Stimulated activated naive CD8-positive, alpha-beta T cell treated with anti-CD3 and anti-CD28 coated beads, Interleukin-15, amount 100 ng/mL, for 72 hours (primary cell): ENCODE data around the gene TEX44.

ENCODE experiments used
- ATAC-seq: fragments of 150-1000 bp; cut with Tn5 transposase; 2 replicates; pipeline ENCODE4 v1.10.0; 2021; ENCODE audit warnings: mild to moderate bottlenecking, moderate library complexity
- DNase-seq, 2 donors: peaks; one replicate each; pipeline ENCODE4 v3.0.0; 2021 to 2022
- H3K27ac Mint-ChIP-seq, 2 donors: one replicate each; pipeline ENCODE4 v1.8.0; 2022; ENCODE audit warnings: mild to moderate bottlenecking in 2 of 2, mixed read lengths in 2 of 2, moderate library complexity in 2 of 2
- H3K27me3 Mint-ChIP-seq: one replicate; pipeline ENCODE4 v1.8.0; 2022; ENCODE audit warnings: mixed read lengths
- H3K4me1 Mint-ChIP-seq: one replicate; pipeline ENCODE4 v1.8.0; 2022; ENCODE audit warnings: mild to moderate bottlenecking, mixed read lengths
- H3K4me3 Mint-ChIP-seq, 2 donors: one replicate each; pipeline ENCODE4 v1.8.0; 2022; ENCODE audit warnings: mild to moderate bottlenecking in 2 of 2, mixed read lengths in 2 of 2, moderate library complexity in 1 of 2
- H3K9me3 Mint-ChIP-seq, 2 donors: one replicate each; pipeline ENCODE4 v1.8.0; 2022; ENCODE audit warnings: mixed read lengths in 2 of 2

The TEX44 gene

DNA sequence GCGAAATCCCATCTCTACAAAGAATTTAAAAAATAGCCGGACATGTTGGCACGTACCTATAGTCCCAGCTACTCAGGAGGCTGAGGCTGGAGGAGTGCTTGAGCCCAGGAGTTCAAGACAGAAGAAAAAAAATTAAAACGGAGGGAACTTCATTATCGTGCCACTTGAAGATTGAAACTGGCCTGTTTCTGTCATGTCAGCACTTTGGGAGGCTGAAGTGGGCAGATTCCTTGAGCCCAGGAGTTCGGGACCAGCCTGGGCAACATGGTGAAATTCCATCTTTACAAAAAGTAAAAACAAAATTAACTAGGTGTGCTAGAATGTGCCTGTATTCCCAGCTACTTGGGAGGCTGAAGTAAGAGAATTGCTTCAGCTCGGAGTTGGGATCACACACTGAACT is 3.0 kb upstream of the TEX44 start:
- H3K4me1 Mint-ChIP-seq, result no peaks in the 10 kb centered on the region
- H3K9me3 Mint-ChIP-seq, result no peaks in the 10 kb centered on the region
- ATAC-seq, result no peak
- no peak for DNase-seq
- no peak overlapping the region for H3K4me3 Mint-ChIP-seq
- no peak overlapping the region for H3K27ac Mint-ChIP-seq
- no peaks in the 10 kb centered on the region for H3K27me3 Mint-ChIP-seq

DNA sequence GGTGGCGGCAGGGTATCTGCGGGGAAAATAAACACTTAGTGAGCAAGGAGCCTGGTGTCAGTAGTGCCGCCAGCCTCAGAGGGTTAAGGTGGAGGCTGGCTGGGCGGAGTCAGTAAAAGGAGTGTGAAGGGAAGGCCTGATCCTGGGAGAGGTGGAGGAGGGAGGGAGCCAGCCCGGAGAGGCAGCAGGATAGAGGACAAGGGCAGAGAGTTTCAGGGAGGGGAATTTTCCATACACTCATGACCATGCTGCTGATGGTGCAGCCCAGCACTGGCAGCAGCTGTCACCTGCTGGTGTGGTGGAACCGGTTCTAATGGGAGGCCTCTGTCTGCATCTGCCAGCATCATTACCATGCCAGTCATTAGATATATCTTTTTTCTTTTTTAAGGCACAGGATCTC is 2.0 kb upstream of the TEX44 start:
- DNase-seq (no peak), ATAC-seq (no peak)
- Mint-ChIP-seq H3K4me1 (no peaks in the 10 kb centered on the region), H3K27me3 (no peaks in the 10 kb centered on the region), H3K4me3 (no peak overlapping the region), H3K9me3 (no peaks in the 10 kb centered on the region), H3K27ac (no peak overlapping the region)

DNA sequence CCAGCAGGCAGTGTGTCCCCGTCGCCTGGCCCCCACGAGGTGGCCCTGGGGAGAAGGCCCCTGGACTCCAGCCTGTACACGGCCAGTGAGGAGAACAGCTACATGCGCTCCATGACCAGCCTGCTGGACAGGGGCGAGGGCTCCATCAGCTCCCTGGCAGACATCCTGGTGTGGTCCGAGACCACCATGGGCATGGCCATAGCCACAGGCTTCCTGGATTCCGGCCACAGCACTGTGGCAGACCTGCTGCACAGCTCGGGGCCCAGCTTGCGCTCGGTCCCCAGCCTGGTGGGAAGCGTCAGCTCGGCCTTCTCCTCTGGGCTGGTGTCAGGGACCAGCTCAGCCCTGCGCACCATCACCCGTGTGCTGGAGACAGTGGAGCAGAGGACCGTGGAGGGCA is 1.0 kb downstream of the TEX44 start:
- DNase-seq, result no peak
- no peak for ATAC-seq
- Mint-ChIP-seq H3K4me3 (no peak overlapping the region), H3K9me3 (no peaks in the 10 kb centered on the region), H3K27me3 (no peaks in the 10 kb centered on the region), H3K4me1 (no peaks in the 10 kb centered on the region), H3K27ac (no peak overlapping the region)

DNA sequence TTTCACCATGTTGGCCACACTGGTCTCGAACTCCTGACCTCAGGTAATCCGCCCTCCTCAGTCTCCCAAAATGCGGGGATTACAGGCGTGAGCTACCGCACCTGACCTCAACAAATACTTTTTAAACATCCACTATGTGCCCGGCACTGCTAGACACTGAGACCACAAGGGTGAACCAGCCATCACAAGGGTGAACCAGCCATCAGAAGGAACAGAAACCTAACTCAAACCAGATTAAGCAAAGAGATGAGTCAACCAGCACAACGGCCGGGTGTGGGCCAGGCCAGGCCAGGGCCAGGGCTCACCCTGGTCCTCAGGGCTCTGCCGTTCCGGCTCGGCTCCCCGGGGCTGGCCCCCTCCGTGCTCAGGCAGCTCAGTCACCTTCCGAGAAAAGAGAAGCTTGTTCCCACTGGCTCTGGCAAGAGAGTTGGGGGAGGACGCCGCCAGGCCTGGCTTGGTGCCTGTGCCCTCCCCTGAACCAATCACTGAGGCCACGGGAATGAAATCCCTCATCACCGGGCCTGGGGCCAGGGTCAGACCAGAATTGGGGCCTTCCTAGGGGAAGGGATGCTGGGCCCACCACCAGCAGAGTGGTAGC is 4.4 kb downstream of the TEX44 start:
- Mint-ChIP-seq H3K27me3 (no peaks in the 10 kb centered on the region), H3K9me3 (no peaks in the 10 kb centered on the region), H3K4me3 (no peak overlapping the region), H3K4me1 (no peaks in the 10 kb centered on the region), H3K27ac (no peak overlapping the region)
- no peak for DNase-seq
- ATAC-seq, result no peak

DNA sequence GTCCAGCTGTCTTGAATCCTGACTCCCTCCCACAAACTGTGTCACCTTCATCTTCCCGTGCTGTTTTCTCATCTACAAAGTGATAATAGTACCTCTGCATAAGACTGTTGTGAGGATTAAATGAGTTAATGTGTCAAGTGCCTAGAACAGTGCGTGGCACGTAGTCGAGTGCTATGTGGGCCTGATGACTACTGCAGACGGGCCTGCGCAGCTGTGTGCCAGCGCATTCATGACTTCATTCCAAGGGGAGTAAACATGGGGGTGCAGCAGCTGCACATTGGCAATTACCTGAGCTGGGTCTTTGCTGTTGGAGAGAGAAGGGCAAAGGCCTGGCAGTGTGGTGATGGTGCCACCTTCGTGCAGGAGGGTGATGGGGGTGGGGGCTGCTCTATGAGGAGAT is 5.0 kb downstream of the TEX44 start:
- no peak overlapping the region for H3K27ac Mint-ChIP-seq
- DNase-seq, result no peak
- H3K4me1 Mint-ChIP-seq, result no peaks in the 10 kb centered on the region
- no peak overlapping the region for H3K4me3 Mint-ChIP-seq
- no peaks in the 10 kb centered on the region for H3K9me3 Mint-ChIP-seq
- H3K27me3 Mint-ChIP-seq, result peaks cover under 1% of the 10 kb centered on the region
- no peak for ATAC-seq

DNA sequence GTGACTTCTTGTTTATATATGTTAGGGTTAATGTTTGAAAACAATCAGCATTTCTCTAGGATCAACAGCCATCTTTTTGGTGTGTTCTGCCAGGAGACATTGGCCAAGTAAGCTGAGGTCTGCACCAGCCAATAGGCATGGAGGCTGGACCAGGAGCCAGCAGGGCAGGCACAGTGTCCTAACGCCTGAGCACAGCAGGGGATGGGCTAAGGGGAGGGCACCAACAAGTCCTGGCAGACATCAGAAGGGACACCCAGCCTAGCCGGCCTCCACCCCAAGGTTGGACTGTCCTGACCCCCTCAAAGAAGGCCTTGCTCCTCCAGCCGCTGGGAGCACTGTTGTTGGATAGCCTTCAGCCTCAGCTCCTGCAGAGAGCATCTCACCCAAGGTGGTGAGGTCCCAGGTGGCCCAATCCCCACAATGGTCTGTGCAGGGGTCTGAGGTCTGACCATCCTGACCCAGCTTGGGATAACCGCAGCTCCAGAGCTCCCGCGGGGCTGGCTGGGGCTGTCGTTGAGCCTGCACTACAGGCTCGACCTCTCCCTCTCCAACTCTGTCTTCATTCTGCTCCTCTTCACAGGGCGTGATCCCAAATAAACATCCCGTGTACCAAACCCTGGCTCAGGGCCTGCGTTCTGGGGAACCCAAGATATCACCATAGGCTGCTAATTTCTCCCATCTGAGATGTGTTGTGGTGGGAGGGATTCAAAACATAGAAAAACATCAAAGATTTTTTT is 8.1 kb downstream of the TEX44 start:
- ATAC-seq (no peak), DNase-seq (no peak)
- H3K4me1 Mint-ChIP-seq, result peaks cover 14% of the 10 kb centered on the region
- no peak overlapping the region for H3K27ac Mint-ChIP-seq
- no peak overlapping the region for H3K4me3 Mint-ChIP-seq
- H3K9me3 Mint-ChIP-seq, result no peaks in the 10 kb centered on the region
- peaks cover 25% of the 10 kb centered on the region for H3K27me3 Mint-ChIP-seq

DNA sequence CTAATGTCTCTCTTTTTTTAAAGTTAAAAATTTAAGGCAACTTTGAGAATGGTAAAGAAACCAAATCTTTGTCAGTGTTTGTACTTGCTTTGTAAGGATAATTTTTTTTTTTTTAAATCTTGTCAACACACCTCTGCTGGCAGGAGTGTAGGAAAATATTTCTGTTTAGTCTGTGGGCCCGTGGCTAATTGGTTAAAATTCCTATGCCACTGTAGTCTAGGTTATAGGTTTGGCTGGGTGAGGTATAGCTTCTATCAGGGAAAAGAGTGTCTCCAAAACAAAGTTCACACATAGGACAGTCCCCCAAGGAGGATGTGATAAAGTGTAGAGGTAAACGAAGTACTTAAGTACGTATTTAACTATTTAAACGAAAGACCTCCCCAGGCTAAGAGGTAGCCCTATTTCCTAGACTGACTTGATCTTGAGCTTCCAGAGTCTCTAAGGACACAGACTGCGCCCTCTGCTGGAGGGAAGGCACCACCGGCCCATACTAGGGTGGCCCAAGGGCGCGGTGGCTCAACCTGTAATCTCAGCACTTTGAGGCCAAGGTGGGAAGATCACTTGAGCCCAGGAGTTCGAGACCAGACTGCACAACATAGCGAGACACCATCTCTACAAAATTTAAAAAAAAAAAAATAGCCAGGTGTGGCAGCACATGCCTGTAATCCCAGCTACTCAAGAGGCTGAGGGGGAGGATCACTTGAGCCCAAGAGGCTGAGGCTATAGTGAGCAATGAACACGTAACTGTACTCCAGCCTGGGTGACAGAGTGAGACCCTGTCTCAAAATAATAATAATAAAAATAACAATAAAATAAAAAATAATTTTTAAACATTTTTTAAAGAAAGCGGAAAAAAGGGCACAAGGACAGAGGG is 8.9 kb downstream of the TEX44 start:
- Mint-ChIP-seq H3K4me3 (no peak overlapping the region), H3K27ac (peak overlapping the region in 1 of 2 donors; percentile 61), H3K9me3 (no peaks in the 10 kb centered on the region), H3K4me1 (peaks cover 14% of the 10 kb centered on the region), H3K27me3 (peaks cover 31% of the 10 kb centered on the region)
- DNase-seq (peak; percentile 71 to 77), ATAC-seq (peak; percentile 78)

DNA sequence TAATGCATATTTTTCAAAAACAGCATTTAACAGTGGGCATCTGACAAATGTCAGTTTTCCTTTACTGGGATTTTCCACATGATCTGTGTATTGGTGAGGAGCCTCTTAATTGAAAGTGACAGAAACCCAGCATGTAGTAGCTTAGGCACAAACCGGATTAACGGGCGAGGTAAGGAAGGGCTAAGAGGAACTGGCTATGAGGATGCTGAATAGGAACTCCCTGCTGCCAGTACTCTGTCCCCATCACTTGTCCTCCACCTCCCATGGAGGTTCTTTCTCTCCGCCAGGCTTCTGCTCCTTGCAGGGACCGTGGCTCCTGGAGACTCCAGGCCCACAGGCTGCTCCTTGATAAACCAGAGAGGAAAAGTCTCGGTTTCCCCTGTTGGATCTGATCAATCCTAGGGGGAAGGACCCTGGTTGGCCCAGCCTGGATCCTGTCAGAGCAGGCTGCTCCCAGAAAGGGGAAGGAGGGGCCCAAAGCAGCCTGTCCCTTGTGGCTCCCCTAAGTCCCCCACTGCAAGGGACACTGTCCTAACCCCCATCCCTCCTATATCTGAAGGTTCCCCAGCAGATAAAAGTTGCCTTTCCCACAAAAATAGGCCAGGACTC is 10.3 kb downstream of the TEX44 start:
- Mint-ChIP-seq H3K4me1 (peaks cover 14% of the 10 kb centered on the region), H3K9me3 (no peaks in the 10 kb centered on the region), H3K4me3 (no peak overlapping the region), H3K27me3 (peaks cover 31% of the 10 kb centered on the region), H3K27ac (no peak overlapping the region)
- DNase-seq, result no peak
- no peak for ATAC-seq

DNA sequence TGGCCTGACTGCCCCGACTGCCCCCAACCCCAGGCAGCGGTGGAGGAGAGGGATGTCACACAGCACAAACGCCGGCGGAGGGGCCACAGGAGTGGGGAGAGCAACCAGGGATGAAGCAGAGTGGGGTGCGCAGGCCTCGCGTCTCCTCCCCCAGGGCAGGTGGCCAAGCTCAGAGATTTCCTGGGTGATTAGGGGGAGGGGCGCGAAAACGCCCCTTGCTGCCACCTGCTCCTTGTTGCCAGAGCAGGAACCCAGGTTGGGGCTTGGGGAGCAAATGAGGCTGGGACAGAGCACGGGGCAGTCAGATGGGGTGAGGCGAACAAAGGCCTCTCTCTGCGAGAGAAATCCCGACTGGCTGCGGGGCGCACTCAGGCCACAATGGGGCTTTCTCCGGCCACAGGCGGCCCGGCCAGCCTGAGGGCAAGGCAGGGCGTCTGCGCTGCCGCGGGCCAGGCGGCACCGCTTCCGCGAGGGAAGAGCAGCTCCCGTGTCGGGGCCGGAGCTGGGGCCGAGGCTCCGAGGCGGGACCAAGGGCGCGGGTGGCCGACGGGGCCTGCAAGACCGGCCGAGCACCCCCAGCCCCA is 11.5 kb downstream of the TEX44 start:
- ATAC-seq (peak; percentile 59), DNase-seq (peak; percentile 33)
- H3K9me3 Mint-ChIP-seq, result no peaks in the 10 kb centered on the region
- H3K27ac Mint-ChIP-seq, result peak overlapping the region in 1 of 2 donors; percentile 91
- H3K4me1 Mint-ChIP-seq, result peaks cover 14% of the 10 kb centered on the region
- peak overlapping the region; percentile 62 to 73 for H3K4me3 Mint-ChIP-seq
- peaks cover 31% of the 10 kb centered on the region for H3K27me3 Mint-ChIP-seq

DNA sequence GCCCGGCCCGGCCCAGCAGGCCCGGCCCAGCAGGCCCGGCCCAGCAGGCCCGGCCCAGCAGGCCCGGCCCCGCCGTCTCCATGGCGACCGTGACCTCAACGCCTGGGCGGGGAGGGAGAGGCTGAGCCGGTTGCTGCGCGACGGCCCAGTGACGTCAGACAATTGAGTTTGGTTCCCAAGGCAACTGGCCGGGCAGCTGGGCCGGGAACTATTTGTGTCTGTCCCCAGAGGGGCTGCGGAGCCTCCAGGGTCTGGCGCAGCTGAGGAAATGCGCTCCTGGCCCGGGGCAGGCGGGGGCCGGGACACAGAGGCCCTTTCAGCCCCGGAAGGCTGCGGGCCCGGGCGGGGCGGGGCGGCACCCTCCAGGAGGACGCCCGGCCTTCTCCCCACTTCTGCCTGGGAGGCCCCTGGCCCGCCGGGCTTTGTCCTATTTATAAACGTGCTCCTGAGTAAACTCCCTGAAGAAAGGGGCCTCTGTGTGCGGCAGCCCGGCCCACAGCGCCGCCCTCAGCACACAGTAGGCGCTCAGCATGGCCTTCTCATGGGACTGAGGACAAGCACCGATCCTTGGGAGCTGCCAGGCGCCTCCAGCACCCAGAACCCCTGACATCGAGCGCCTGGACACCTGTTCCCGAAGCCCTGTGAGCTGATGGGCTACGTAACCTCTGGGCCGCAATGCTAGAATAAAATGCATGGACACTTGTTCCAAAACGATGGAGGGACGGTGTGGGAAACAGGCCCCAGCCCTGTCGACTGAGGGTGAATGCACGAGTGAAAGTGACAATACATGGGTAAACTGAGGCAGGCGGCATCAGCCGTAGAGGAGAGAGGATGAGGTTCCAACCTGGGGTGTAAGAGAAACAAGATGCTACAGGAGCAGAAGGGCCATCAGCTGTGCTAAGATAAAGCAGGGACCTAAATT is 12.3 kb downstream of the TEX44 start:
- peak; percentile 84 for ATAC-seq

DNA sequence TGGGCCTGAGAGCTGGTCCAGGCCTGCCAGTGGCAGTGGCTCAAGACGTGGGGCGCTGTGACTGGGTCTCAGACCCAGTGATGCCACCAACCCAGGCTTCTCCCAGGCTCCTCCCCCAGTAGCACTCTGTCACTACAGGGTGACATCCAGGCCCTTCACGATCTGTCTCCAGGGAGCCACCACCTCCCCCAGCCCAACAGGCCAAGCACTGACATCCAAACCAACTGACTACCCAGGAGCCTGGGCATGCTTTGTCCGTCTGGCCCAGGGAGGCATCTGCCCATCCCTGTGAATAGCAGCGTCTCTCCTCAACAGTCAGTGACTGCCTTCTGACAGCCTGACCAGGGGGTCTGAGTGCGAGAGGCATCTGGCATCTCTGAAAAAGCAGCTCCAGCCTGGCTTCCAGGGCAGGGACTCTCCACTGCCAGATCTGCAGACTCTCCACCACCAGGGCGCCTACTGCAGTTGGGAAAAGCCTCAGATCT is 13.0 kb downstream of the TEX44 start:
- Mint-ChIP-seq H3K27me3 (peaks cover 31% of the 10 kb centered on the region), H3K4me3 (peak overlapping the region; percentile 52 to 62), H3K9me3 (no peaks in the 10 kb centered on the region), H3K4me1 (peaks cover 19% of the 10 kb centered on the region), H3K27ac (peak overlapping the region in 1 of 2 donors; percentile 85)
- no peak for DNase-seq
- no peak for ATAC-seq

More for the DNA sequence above, 12.3 kb downstream of the TEX44 start:
- Mint-ChIP-seq H3K27ac (peak overlapping the region; percentile 85 to 93), H3K9me3 (no peaks in the 10 kb centered on the region), H3K4me3 (peak overlapping the region; percentile 62 to 70), H3K27me3 (peaks cover 31% of the 10 kb centered on the region), H3K4me1 (peaks cover 14% of the 10 kb centered on the region)
- DNase-seq, result peak; percentile 82 to 92

DNA sequence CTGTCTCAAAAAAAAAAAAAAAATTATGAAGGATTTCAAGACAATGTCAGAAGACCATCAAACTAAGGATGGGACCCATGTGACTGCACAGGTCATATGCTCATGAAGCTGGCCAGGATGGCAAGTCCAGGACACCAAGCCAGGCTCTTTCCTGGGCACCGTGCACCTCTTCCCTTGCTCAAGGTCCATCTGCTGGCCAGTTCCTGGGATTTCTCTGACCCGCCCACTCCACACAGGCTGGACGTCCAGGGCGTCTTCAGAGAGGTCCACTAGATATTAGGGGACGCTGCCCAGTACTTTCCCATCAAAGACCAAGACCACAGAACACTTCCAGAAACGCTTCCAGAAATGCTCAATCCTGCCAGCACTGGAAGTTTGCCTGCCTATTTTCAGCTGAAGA is 14.3 kb downstream of the TEX44 start:
- Mint-ChIP-seq H3K4me1 (peaks cover 32% of the 10 kb centered on the region), H3K9me3 (no peaks in the 10 kb centered on the region), H3K27ac (no peak overlapping the region), H3K4me3 (no peak overlapping the region), H3K27me3 (peaks cover 31% of the 10 kb centered on the region)
- ATAC-seq (no peak), DNase-seq (no peak)

DNA sequence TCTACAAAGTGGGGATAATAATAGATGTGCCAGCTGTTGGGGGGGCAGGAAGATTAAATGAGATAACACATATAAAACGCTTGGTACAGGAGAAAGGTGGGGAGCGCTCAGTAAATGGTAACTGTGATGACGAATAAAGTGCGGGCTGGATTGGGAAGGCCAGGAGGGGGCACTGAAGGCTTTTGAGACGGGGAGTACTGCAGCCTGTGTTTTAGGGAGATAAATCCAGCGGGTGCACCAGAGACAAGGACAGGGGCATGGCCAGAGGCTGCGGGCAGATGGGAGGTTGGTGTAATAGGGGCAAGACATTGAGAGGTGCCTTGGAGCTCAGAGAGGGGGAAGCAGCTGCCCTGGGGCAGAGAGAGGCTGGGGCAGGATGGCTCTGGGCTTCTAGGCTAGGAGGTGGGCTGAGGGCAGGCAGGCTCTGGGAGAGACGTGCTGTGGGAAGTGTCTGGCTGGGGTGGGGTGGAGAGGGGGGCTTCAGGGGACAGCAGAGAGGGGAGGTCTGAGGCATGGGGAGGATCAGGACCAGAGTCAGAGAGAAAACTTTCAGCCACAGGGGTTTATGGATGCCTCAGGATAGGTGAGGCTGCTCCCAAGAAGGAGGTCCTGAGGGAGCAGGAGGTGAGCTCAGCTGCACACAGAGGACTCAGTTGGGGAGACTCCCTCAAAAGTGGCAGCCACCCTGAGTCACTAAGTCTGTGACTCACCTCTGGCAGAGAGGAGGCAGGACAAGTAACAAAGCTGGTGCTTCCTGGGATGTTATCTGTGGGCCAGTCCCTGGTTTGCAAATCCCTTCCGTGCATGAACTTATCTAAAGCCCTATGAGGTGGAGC is 18.8 kb downstream of the TEX44 start:
- Mint-ChIP-seq H3K4me1 (peaks cover 60% of the 10 kb centered on the region), H3K9me3 (no peaks in the 10 kb centered on the region), H3K27me3 (no peaks in the 10 kb centered on the region), H3K4me3 (peak overlapping the region; percentile 87 to 96), H3K27ac (peak overlapping the region; percentile 100)
- DNase-seq, result peak; percentile 43 to 74
- peak; percentile 44 for ATAC-seq

DNA sequence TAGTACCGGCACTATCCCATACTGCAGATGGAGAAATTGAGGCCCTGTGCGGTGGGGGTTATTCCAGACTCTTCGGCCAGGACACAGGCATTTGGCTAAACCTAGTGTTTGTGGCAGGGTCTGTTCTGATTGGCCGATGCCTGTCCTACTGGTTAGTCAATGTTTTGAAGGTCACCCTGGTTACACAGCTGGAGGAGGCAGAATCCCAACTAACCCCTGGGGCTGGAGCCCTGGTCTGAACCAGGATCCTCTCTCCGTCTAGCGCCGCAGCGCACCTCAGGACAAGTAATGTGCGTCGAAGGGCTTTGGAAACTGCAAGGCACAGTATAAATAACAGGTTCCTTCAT is 19.4 kb downstream of the TEX44 start:
- no peaks in the 10 kb centered on the region for H3K27me3 Mint-ChIP-seq
- H3K4me3 Mint-ChIP-seq, result peak overlapping the region; percentile 87 to 96
- H3K4me1 Mint-ChIP-seq, result peaks cover 66% of the 10 kb centered on the region
- DNase-seq (peak in 1 of 2 donors; percentile 30), ATAC-seq (peak; percentile 0)
- H3K27ac Mint-ChIP-seq, result peak overlapping the region; percentile 100
- H3K9me3 Mint-ChIP-seq, result no peaks in the 10 kb centered on the region
